ENCODE data around the gene CBR1. TPM values are rescaled to one million over a fixed set of nuclear protein-coding genes. Genes with fewer than 3 reads are reported as not detected.
A peak's percentile ranks its signal among the peaks of the same experiment; 100 is the strongest.

Gene CBR1
- total and polyA plus RNA-seq, 9 of the 15 experiments (the other 6 are each of a cell fraction or from before 2014, with no cell fraction given) = 2.5 to 33.8 (median 15.1) TPM

DNA sequence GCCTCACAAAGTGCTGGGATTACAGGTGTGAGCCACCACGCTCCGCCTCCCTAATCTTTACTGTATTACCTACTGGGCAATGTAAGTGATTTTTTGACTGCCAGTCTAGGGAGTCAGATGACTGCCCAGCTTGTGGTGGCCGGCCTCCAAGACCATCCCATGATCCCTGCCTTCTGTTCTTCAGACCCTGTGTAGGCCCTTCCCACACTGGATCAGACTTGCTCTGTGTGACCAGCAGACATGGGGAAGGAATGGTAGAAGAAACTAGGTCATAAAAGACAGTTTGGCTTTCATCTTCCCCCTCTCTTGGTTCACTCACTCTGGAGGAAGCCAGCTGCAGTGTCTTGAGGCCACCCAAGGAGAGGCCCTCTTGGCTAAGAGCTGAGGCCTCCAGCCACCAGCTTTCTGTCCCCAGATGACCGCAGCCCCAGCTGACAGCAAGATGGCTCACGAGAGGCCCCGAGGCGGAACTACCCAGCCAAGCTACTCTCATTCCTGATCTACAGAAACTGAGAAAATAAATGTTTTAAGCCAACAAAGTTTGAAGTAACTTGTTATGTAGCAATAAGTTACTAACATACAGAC lies 50.6 kb downstream of the CBR1 start:
- intact Hi-C loops (cut with micrococcal nuclease) = no loop called here
- Histone ChIP-seq H3K9ac (ENCODE audit: insufficient read depth in 1 of 2, low read depth in 2 of 2, low read length in 2 of 2) (no peak overlapping the region), H3K27me3 (ENCODE audit: control insufficient read depth in 2 of 2, insufficient read depth in 2 of 2, low read length in 2 of 2) (no peaks in the 10 kb centered on the region), H3K4me1 (replicated peaks in 1 of 2; ENCODE audit: control insufficient read depth in 2 of 2, insufficient read depth in 2 of 2, low read length in 2 of 2) (no peaks in the 10 kb centered on the region), H3K79me2 (ENCODE audit: control insufficient read depth, insufficient read depth, low read length) (no peaks in the 10 kb centered on the region), H3K27ac (ENCODE audit: extremely low read depth, low read depth, low read length) (no peak overlapping the region), H3K36me3 (ENCODE audit: control insufficient read depth, insufficient read depth, low read length) (no peaks in the 10 kb centered on the region), H3K4me3 (no peak overlapping the region), H3K9me3 (replicated peaks; ENCODE audit: control insufficient read depth, insufficient read depth, low read depth, low read length) (no peaks in the 10 kb centered on the region), H4K20me1 (replicated peaks; ENCODE audit: control insufficient read depth, insufficient read depth, low read length) (no peaks in the 10 kb centered on the region), H2AFZ (ENCODE audit: low read depth, low read length) (no peak overlapping the region), H3K4me2 (ENCODE audit: insufficient read depth, low read length) (no peak overlapping the region), H3K9me1 (ENCODE audit: control insufficient read depth, insufficient read depth, low read length) (no peaks in the 10 kb centered on the region)
- ATAC-seq = peak; percentile 63
- DNase-seq (ENCODE audit: extremely low read depth in 1 of 4, low spot score in 3 of 4) = no peak
- BruUV-seq (replicated peaks) = no TSS peak
- no peak for FAIRE-seq
- WGBS (ENCODE audit: insufficient coverage, low coverage, missing lambda C conversion rate) = 16% methylated on average over 7 of the region's 7 CpGs
- ChIA-PET POLR2A (interaction anchor here (0.8 to 1.3 kb wide), 2 partner anchors 50 to 208 kb away, joined by 3 to 4 read pairs; partner anchors contain the start of gene CBR1), CTCF (ENCODE audit: low intra/inter-chr PET ratio) (no interaction called here)
- in situ Hi-C loops (cut with MboI) = no loop called here
- TF ChIP-seq, protein P1, sequence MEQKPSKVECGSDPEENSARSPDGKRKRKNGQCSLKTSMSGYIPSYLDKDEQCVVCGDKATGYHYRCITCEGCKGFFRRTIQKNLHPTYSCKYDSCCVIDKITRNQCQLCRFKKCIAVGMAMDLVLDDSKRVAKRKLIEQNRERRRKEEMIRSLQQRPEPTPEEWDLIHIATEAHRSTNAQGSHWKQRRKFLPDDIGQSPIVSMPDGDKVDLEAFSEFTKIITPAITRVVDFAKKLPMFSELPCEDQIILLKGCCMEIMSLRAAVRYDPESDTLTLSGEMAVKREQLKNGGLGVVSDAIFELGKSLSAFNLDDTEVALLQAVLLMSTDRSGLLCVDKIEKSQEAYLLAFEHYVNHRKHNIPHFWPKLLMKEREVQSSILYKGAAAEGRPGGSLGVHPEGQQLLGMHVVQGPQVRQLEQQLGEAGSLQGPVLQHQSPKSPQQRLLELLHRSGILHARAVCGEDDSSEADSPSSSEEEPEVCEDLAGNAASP (IDR thresholded peaks at IDR 0.05) = 0 out of 2 replicates have a peak, but pooled peaks have one; percentile 40
- TF ChIP-seq, protein P2, sequence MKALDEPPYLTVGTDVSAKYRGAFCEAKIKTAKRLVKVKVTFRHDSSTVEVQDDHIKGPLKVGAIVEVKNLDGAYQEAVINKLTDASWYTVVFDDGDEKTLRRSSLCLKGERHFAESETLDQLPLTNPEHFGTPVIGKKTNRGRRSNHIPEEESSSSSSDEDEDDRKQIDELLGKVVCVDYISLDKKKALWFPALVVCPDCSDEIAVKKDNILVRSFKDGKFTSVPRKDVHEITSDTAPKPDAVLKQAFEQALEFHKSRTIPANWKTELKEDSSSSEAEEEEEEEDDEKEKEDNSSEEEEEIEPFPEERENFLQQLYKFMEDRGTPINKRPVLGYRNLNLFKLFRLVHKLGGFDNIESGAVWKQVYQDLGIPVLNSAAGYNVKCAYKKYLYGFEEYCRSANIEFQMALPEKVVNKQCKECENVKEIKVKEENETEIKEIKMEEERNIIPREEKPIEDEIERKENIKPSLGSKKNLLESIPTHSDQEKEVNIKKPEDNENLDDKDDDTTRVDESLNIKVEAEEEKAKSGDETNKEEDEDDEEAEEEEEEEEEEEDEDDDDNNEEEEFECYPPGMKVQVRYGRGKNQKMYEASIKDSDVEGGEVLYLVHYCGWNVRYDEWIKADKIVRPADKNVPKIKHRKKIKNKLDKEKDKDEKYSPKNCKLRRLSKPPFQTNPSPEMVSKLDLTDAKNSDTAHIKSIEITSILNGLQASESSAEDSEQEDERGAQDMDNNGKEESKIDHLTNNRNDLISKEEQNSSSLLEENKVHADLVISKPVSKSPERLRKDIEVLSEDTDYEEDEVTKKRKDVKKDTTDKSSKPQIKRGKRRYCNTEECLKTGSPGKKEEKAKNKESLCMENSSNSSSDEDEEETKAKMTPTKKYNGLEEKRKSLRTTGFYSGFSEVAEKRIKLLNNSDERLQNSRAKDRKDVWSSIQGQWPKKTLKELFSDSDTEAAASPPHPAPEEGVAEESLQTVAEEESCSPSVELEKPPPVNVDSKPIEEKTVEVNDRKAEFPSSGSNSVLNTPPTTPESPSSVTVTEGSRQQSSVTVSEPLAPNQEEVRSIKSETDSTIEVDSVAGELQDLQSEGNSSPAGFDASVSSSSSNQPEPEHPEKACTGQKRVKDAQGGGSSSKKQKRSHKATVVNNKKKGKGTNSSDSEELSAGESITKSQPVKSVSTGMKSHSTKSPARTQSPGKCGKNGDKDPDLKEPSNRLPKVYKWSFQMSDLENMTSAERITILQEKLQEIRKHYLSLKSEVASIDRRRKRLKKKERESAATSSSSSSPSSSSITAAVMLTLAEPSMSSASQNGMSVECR (CRISPR knock-in tag; IDR thresholded peaks at IDR 0.05) = no peak
- no peak for TF ChIP-seq ZNF263 (CRISPR knock-in tag; IDR thresholded peaks at IDR 0.05; ENCODE audit: borderline replicate concordance)
- TF ChIP-seq, protein P3, sequence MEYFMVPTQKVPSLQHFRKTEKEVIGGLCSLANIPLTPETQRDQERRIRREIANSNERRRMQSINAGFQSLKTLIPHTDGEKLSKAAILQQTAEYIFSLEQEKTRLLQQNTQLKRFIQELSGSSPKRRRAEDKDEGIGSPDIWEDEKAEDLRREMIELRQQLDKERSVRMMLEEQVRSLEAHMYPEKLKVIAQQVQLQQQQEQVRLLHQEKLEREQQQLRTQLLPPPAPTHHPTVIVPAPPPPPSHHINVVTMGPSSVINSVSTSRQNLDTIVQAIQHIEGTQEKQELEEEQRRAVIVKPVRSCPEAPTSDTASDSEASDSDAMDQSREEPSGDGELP (CRISPR knock-in tag; IDR thresholded peaks at IDR 0.05; ENCODE audit: borderline replicate concordance) = peak; percentile 67; the same call in 1 of the 2 replicates
- TF ChIP-seq CEBPG (CRISPR knock-in tag; IDR thresholded peaks at IDR 0.05) = no peak
- TF ChIP-seq CEBPG (tag; conservative IDR thresholded peaks at IDR 0.05 in 1 of 2, IDR thresholded peaks at IDR 0.05 in 1 of 2) = peak in 1 of 2 experiments; percentile 50; a peak in 2 of 4 replicates
- TF ChIP-seq TEAD4 (IDR thresholded peaks at IDR 0.05; ENCODE audit: low read length) = no peak
- TF ChIP-seq TEAD4 (CRISPR knock-in tag; IDR thresholded peaks at IDR 0.05; ENCODE audit: borderline replicate concordance) = no peak
- no peak for TF ChIP-seq CHD1 (IDR thresholded peaks at IDR 0.05; ENCODE audit: low read length)
- no peak for TF ChIP-seq ARNT (IDR thresholded peaks at IDR 0.05)
- TF ChIP-seq KLF13 (tag; IDR thresholded peaks at IDR 0.05; ENCODE audit: borderline replicate concordance, low read depth) = no peak
- TF ChIP-seq RAD51 (IDR thresholded peaks at IDR 0.05; ENCODE audit: borderline replicate concordance, low read depth) = no peak

All from K562 (cell line).